Vagina (tissue), 2 donors: Measurements from ENCODE around the gene PLEKHA8. TPM values are rescaled to one million over a fixed set of nuclear protein-coding genes. Genes with fewer than 3 reads are reported as not detected.

Source experiments
- DNase-seq, 2 donors: peaks; one replicate each; pipeline ENCODE4 v3.0.0-alpha.2; 2017; ENCODE audit errors: extremely low spot score in 2 of 2
- H3K27ac ChIP-seq: fragments of 200-600 bp; sonication (generic); one replicate; pipeline ENCODE4 v1.5.1; 2019
- H3K27me3 ChIP-seq: fragments of 200-600 bp; sonication (generic); one replicate; pipeline ENCODE4 v1.5.1; 2019
- H3K36me3 ChIP-seq, 2 donors: fragments of 200-600 bp; sonication (generic); one replicate each; pipeline ENCODE4 v1.5.1; 2017 to 2019
- H3K4me1 ChIP-seq: fragments of 200-600 bp; sonication (generic); one replicate; pipeline ENCODE4 v1.5.1; 2019
- H3K4me3 ChIP-seq, 2 donors: fragments of 200-600 bp; sonication (generic); 1 replicate in 1 of 2; 2 replicates in 1 of 2; pipeline ENCODE4 v1.5.1; 2016 to 2019
- H3K9me3 ChIP-seq: fragments of 200-600 bp; sonication (generic); one replicate; pipeline ENCODE4 v1.5.1; 2019
- CTCF ChIP-seq, 3 experiments: fragments of 450-650 bp in 2 of 3; fragments of 200-600 bp in 1 of 3; sonication (generic) in 1 of 3; IDR thresholded peaks; one replicate each; pipeline ENCODE4 v1.5.1; 2017 to 2019; ENCODE audit warnings: antibody characterized with exemption in 3 of 3, mild to moderate bottlenecking in 2 of 3, moderate library complexity in 2 of 3
- POLR2A ChIP-seq, 2 donors: fragments of 450-650 bp; IDR thresholded peaks; one replicate each; pipeline ENCODE4 v1.6.1; 2017; ENCODE audit warnings: antibody characterized with exemption in 2 of 2, mild to moderate bottlenecking in 2 of 2, moderate library complexity in 2 of 2
- POLR2AphosphoS5 ChIP-seq, 2 donors: sonication (generic); formaldehyde crosslinking; IDR thresholded peaks; one replicate each; pipeline ENCODE4 v1.9.0; 2017; ENCODE audit warnings: antibody characterized with exemption in 2 of 2, mild to moderate bottlenecking in 2 of 2, low read depth in 1 of 2; ENCODE audit not compliant: insufficient read depth in 1 of 2
- intact Hi-C: fragments of 100-400 bp; cut with DNase I; formaldehyde crosslinking; loops from one replicate; pipeline ENCODE4 v1.15.1; 2023
- total RNA-seq: library from RNA; depleted of rRNA; stranded (reverse); fragments of >200 nt; gene quantifications from one replicate; pipeline ENCODE4 v1.2.3, GENCODE V29; 2016

Gene PLEKHA8
- total RNA-seq, 1 donor from 2014 or later = 12.3 TPM

GRCh38 chr7:30072735-30073134 lies 44.5 kb downstream of the PLEKHA8 start:
- Histone ChIP-seq H3K27me3 (no peaks in the 10 kb centered on the region), H3K36me3 (no peaks in the 10 kb centered on the region), H3K4me1 (no peaks in the 10 kb centered on the region), H3K27ac (no peak overlapping the region), H3K4me3 (no peak overlapping the region), H3K9me3 (no peaks in the 10 kb centered on the region)
- intact Hi-C loops = no loop called here
- no peak for DNase-seq
- no peak for TF ChIP-seq POLR2A (IDR thresholded peaks at IDR 0.05)
- no peak for TF ChIP-seq CTCF (IDR thresholded peaks at IDR 0.05)
- no peak for TF ChIP-seq POLR2AphosphoS5 (IDR thresholded peaks at IDR 0.05; ENCODE audit: insufficient read depth in 1 of 2, low read depth in 1 of 2)

- no peak overlapping the region for H3K27ac ChIP-seq
- H3K4me3 ChIP-seq = no peak overlapping the region
- H3K9me3 ChIP-seq = no peaks in the 10 kb centered on the region
- H3K27me3 ChIP-seq = no peaks in the 10 kb centered on the region
- no peaks in the 10 kb centered on the region for H3K4me1 ChIP-seq
- intact Hi-C loops = no loop called here
- TF ChIP-seq POLR2AphosphoS5 (IDR thresholded peaks at IDR 0.05; ENCODE audit: insufficient read depth in 1 of 2, low read depth in 1 of 2) (no peak), CTCF (IDR thresholded peaks at IDR 0.05) (no peak), POLR2A (IDR thresholded peaks at IDR 0.05) (no peak)
- H3K36me3 ChIP-seq = peaks cover 0 to 6% of the 10 kb centered on the region in 2 donors
- DNase-seq = no peak
Observed at GRCh38 chr7:30074422-30075030, 46.3 kb downstream of the PLEKHA8 start.

- Histone ChIP-seq H3K27ac (no peak overlapping the region), H3K4me3 (no peak overlapping the region), H3K27me3 (no peaks in the 10 kb centered on the region), H3K4me1 (no peaks in the 10 kb centered on the region), H3K9me3 (no peaks in the 10 kb centered on the region), H3K36me3 (peaks cover 0 to 13% of the 10 kb centered on the region in 2 donors)
- TF ChIP-seq POLR2A (IDR thresholded peaks at IDR 0.05) (no peak), POLR2AphosphoS5 (IDR thresholded peaks at IDR 0.05; ENCODE audit: insufficient read depth in 1 of 2, low read depth in 1 of 2) (no peak), CTCF (IDR thresholded peaks at IDR 0.05) (no peak)
- DNase-seq = no peak
- intact Hi-C loops = no loop called here
Observed at GRCh38 chr7:30076411-30076810, 48.2 kb downstream of the PLEKHA8 start.

- Histone ChIP-seq H3K4me3 (no peak overlapping the region), H3K27me3 (no peaks in the 10 kb centered on the region), H3K27ac (no peak overlapping the region), H3K4me1 (no peaks in the 10 kb centered on the region), H3K36me3 (peaks cover 0 to 13% of the 10 kb centered on the region in 2 donors), H3K9me3 (no peaks in the 10 kb centered on the region)
- DNase-seq = no peak
- intact Hi-C loops = no loop called here
- no peak for TF ChIP-seq POLR2A (IDR thresholded peaks at IDR 0.05)
- no peak for TF ChIP-seq CTCF (IDR thresholded peaks at IDR 0.05)
- TF ChIP-seq POLR2AphosphoS5 (IDR thresholded peaks at IDR 0.05; ENCODE audit: insufficient read depth in 1 of 2, low read depth in 1 of 2) = no peak
Observed at GRCh38 chr7:30078280-30078679, 50.1 kb downstream of the PLEKHA8 start.

- no peaks in the 10 kb centered on the region for H3K9me3 ChIP-seq
- H3K4me1 ChIP-seq = no peaks in the 10 kb centered on the region
- H3K36me3 ChIP-seq = peaks cover 0 to 13% of the 10 kb centered on the region in 2 donors
- no peak for DNase-seq
- H3K27ac ChIP-seq = no peak overlapping the region
- TF ChIP-seq POLR2AphosphoS5 (IDR thresholded peaks at IDR 0.05; ENCODE audit: insufficient read depth in 1 of 2, low read depth in 1 of 2) = no peak
- no peak for TF ChIP-seq CTCF (IDR thresholded peaks at IDR 0.05)
- TF ChIP-seq POLR2A (IDR thresholded peaks at IDR 0.05) = no peak
- H3K27me3 ChIP-seq = no peaks in the 10 kb centered on the region
- no peak overlapping the region for H3K4me3 ChIP-seq
- intact Hi-C loops = no loop called here
Observed at GRCh38 chr7:30079880-30080279, 51.7 kb downstream of the PLEKHA8 start.
